DOHH2 (cell line): ENCODE measurements around the gene ZSCAN30.

Experiments
- CTCF ChIP-seq: fragments of 200-600 bp; sonication (generic); IDR thresholded peaks from one replicate; pipeline ENCODE4 v1.5.1; 2014; ENCODE audit warnings: antibody characterized with exemption, mild to moderate bottlenecking, low read depth, low read length; ENCODE audit not compliant: poor library complexity, severe bottlenecking
- EZH2phosphoT487 ChIP-seq: fragments of 200-600 bp; sonication (generic); IDR thresholded peaks from 2 replicates; pipeline ENCODE4 v1.6.1; 2017; ENCODE audit warnings: borderline replicate concordance, mild to moderate bottlenecking, antibody characterized with exemption, low read length, moderate library complexity, mixed read lengths

GRCh38 chr18:35271656-35272055, 18.4 kb downstream of the ZSCAN30 start:
- TF ChIP-seq CTCF (no peak), EZH2phosphoT487 (no peak)
